Vagina (tissue), 2 donors: ENCODE results near the gene MBD1. TPM values are rescaled to one million over a fixed set of nuclear protein-coding genes. Genes with fewer than 3 reads are reported as not detected.
"Not testable (repeated sequence)": the region's sequence is repeated elsewhere in the genome, so short reads cannot be mapped to it uniquely, and the experiment has no call there.

Experiments used
- DNase-seq, 2 donors: peaks; one replicate each; pipeline ENCODE4 v3.0.0-alpha.2; 2017; ENCODE audit errors: extremely low spot score in 2 of 2
- H3K27ac ChIP-seq: fragments of 200-600 bp; sonication (generic); one replicate; pipeline ENCODE4 v1.5.1; 2019
- H3K27me3 ChIP-seq: fragments of 200-600 bp; sonication (generic); one replicate; pipeline ENCODE4 v1.5.1; 2019
- H3K36me3 ChIP-seq, 2 donors: fragments of 200-600 bp; sonication (generic); one replicate each; pipeline ENCODE4 v1.5.1; 2017 to 2019
- H3K4me1 ChIP-seq: fragments of 200-600 bp; sonication (generic); one replicate; pipeline ENCODE4 v1.5.1; 2019
- H3K4me3 ChIP-seq, 2 donors: fragments of 200-600 bp; sonication (generic); 1 replicate in 1 of 2; 2 replicates in 1 of 2; pipeline ENCODE4 v1.5.1; 2016 to 2019
- H3K9me3 ChIP-seq: fragments of 200-600 bp; sonication (generic); one replicate; pipeline ENCODE4 v1.5.1; 2019
- POLR2A ChIP-seq, 2 donors: fragments of 450-650 bp; IDR thresholded peaks; one replicate each; pipeline ENCODE4 v1.6.1; 2017; ENCODE audit warnings: antibody characterized with exemption in 2 of 2, mild to moderate bottlenecking in 2 of 2, moderate library complexity in 2 of 2
- POLR2AphosphoS5 ChIP-seq, 2 donors: sonication (generic); formaldehyde crosslinking; IDR thresholded peaks; one replicate each; pipeline ENCODE4 v1.9.0; 2017; ENCODE audit warnings: antibody characterized with exemption in 2 of 2, mild to moderate bottlenecking in 2 of 2, low read depth in 1 of 2; ENCODE audit not compliant: insufficient read depth in 1 of 2
- intact Hi-C: fragments of 100-400 bp; cut with DNase I; formaldehyde crosslinking; loops from one replicate; pipeline ENCODE4 v1.15.1; 2023
- small RNA-seq: library from RNA; depleted of rRNA; stranded (forward); fragments of <200 nt; gene quantifications from one replicate; pipeline ENCODE3, GENCODE V24; 2016
- total RNA-seq: library from RNA; depleted of rRNA; stranded (reverse); fragments of >200 nt; gene quantifications from one replicate; pipeline ENCODE4 v1.2.3, GENCODE V29; 2016
- TF ChIP-seq, protein P1 (sequence below), 3 experiments: fragments of 450-650 bp in 2 of 3; fragments of 200-600 bp in 1 of 3; sonication (generic) in 1 of 3; IDR thresholded peaks; one replicate each; pipeline ENCODE4 v1.5.1; 2017 to 2019; ENCODE audit warnings: antibody characterized with exemption in 3 of 3, mild to moderate bottlenecking in 2 of 3, moderate library complexity in 2 of 3

MBD1 gene
- total RNA-seq, 1 donor from 2014 or later: 85.7 TPM

DNA sequence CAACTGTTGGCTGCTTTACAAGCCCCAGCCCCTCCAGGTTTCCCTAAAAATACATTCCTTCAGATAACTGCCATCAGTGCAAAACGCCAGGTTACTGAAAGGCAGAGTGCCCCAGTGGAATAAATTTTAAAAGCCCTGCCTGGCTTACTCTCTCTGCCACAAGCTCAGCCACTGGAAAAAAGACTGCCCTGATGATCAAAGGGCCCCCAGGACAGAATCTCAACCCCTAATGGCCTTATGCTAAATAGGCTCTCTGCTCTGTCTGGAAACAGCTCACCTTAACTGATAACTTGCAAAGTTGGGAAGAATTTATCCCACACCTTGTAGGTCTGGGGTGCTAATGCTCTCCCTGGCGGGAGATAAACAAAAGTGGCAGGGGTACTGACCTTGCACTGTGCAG, 48.9 kb downstream of the MBD1 start:
- Histone ChIP-seq H3K27ac (no peak overlapping the region), H3K36me3 (no peaks in the 10 kb centered on the region), H3K9me3 (no peaks in the 10 kb centered on the region), H3K27me3 (no peaks in the 10 kb centered on the region), H3K4me1 (no peaks in the 10 kb centered on the region), H3K4me3 (no peak overlapping the region)
- intact Hi-C loops: no loop called here
- DNase-seq: no peak
- TF ChIP-seq POLR2AphosphoS5 (IDR thresholded peaks at IDR 0.05; ENCODE audit: insufficient read depth in 1 of 2, low read depth in 1 of 2): no peak
- TF ChIP-seq POLR2A (IDR thresholded peaks at IDR 0.05): no peak
- TF ChIP-seq, protein P1, sequence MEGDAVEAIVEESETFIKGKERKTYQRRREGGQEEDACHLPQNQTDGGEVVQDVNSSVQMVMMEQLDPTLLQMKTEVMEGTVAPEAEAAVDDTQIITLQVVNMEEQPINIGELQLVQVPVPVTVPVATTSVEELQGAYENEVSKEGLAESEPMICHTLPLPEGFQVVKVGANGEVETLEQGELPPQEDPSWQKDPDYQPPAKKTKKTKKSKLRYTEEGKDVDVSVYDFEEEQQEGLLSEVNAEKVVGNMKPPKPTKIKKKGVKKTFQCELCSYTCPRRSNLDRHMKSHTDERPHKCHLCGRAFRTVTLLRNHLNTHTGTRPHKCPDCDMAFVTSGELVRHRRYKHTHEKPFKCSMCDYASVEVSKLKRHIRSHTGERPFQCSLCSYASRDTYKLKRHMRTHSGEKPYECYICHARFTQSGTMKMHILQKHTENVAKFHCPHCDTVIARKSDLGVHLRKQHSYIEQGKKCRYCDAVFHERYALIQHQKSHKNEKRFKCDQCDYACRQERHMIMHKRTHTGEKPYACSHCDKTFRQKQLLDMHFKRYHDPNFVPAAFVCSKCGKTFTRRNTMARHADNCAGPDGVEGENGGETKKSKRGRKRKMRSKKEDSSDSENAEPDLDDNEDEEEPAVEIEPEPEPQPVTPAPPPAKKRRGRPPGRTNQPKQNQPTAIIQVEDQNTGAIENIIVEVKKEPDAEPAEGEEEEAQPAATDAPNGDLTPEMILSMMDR (IDR thresholded peaks at IDR 0.05): no peak

DNA sequence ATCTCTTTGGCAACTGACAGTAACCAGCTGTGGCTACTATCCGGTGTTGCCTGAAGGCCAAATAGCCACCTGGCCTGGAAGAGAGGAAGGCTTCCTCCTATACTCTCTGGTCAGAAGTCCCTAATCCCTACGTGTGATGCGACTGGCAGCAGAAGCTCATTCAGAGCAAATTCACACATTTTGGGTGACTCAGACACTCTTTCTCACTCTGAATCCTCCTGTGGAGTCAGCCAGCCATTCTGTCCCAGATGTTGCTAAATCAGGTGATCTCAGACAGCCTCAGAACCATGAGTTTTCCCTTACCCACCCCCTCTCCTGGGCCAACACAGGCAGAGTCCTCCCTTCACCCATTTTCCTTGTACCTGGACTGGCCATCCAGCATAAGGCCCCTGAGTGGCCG, 49.7 kb downstream of the MBD1 start:
- no peak for DNase-seq
- H3K36me3 ChIP-seq: no peaks in the 10 kb centered on the region
- H3K27ac ChIP-seq: no peak overlapping the region
- H3K9me3 ChIP-seq: no peaks in the 10 kb centered on the region
- H3K4me3 ChIP-seq: no peak overlapping the region
- H3K4me1 ChIP-seq: no peaks in the 10 kb centered on the region
- intact Hi-C loops: no loop called here
- no peaks in the 10 kb centered on the region for H3K27me3 ChIP-seq
- no peak for TF ChIP-seq POLR2AphosphoS5 (IDR thresholded peaks at IDR 0.05; ENCODE audit: insufficient read depth in 1 of 2, low read depth in 1 of 2)
- no peak for TF ChIP-seq POLR2A (IDR thresholded peaks at IDR 0.05)
- TF ChIP-seq, protein P1 (IDR thresholded peaks at IDR 0.05): no peak

DNA sequence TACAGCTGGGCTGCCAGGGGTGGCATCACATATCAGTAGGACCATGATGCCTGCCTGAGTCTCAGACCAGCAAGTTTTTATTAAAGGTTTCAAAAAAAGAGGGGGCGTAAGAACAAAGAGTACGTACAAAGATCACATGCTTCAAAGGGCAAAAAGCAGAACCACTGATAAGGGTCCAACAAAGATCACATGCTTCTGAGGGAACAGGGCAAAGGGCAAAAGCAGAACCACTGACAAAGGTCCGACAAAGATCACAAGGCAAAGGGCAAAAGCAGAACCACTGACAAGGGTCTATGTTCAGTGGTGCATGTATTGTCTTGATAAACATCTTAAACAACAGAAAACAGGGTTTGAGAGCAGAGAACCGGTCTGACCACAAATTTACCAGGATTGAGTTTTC, 61.1 kb downstream of the MBD1 start:
- intact Hi-C loops, DNase-seq, H3K27ac ChIP-seq, H3K27me3 ChIP-seq, H3K4me3 ChIP-seq, H3K4me1 ChIP-seq, H3K36me3 ChIP-seq, H3K9me3 ChIP-seq: not testable (repeated sequence)

Small RNA genes lying within 50 kb of the gene (small RNA-seq; reads per million reads assigned to genes)
- gene RNA5SP458: not detected

Other genes starting within 250 kb of the MBD1 start
- gene MYO5B, start 86.4 kb downstream of the MBD1 start, total RNA-seq: 22.6 TPM
- not detected for gene CFAP53, start 15.0 kb downstream of the MBD1 start, total RNA-seq
- 78.6 TPM for gene CXXC1, start 6.2 kb upstream of the MBD1 start, total RNA-seq
- 0.74 TPM for gene SKA1, start 93.5 kb upstream of the MBD1 start, total RNA-seq